Neuron (in vitro differentiated cells): ENCODE results near the gene PI16.
A peak's percentile ranks its signal among the peaks of the same experiment; 100 is the strongest.

Experiments used
- H2AFZ ChIP-seq: one replicate; pipeline ENCODE4 v1.6.1; 2013; ENCODE audit warnings: low read depth, mild to moderate bottlenecking, inconsistent platforms, low read length, moderate library complexity
- H3K27me3 ChIP-seq: one replicate; pipeline ENCODE4 v1.6.1; 2013; ENCODE audit warnings: low read length; ENCODE audit not compliant: insufficient read depth
- H3K36me3 ChIP-seq: one replicate; pipeline ENCODE4 v1.6.1; 2013; ENCODE audit warnings: low read length; ENCODE audit not compliant: insufficient read depth
- H3K4me1 ChIP-seq: one replicate; pipeline ENCODE4 v1.6.1; 2013; ENCODE audit warnings: low read length; ENCODE audit not compliant: insufficient read depth
- H3K4me3 ChIP-seq: 2 replicates; pipeline ENCODE4 v1.5.1; 2013; ENCODE audit warnings: mild to moderate bottlenecking, low read length, moderate library complexity
- H3K9me3 ChIP-seq: one replicate; pipeline ENCODE4 v1.6.1; 2013; ENCODE audit warnings: low read length

The PI16 gene

DNA sequence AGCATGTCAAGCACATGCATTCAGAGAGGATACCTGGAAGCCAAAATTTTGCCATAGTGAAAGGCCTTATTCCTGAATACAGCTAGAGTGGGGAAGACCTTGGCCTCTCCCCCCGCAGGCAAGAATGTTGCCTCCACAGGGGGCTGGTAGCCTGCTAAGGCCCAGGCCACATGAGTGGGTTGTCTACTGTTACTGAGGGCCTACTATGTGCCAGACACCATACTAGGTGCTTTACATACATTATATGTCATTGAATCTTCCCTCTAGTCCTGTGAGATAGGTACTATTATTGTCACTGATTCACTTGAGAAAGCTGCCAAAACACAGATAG, 642 bp upstream of the PI16 start:
- H3K4me3 ChIP-seq = no peak overlapping the region
- H3K36me3 ChIP-seq = no peaks in the 10 kb centered on the region
- no peaks in the 10 kb centered on the region for H3K4me1 ChIP-seq
- H2AFZ ChIP-seq = no peak overlapping the region
- H3K27me3 ChIP-seq = peaks cover 15% of the 10 kb centered on the region
- no peaks in the 10 kb centered on the region for H3K9me3 ChIP-seq

DNA sequence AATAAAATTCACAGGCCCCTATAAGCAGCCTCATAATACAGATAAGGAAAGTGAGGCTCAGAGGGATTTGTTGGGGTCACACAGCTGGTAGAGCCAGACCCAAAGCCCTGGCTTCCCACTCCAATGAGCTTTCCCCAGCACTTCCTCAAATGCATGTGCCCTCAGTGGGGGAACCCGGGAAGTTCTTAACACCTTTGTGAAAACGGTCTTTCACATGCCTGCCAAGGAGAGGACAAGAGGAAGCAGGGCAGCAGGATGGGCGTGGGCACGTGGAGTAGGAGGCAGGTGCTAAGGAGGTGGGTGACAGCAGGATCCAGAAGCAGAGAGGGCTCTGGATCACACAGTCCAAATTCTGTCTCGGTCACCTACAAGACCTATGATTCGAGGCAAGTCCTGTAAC, 598 bp downstream of the PI16 start:
- Histone ChIP-seq H2AFZ (no peak overlapping the region), H3K9me3 (no peaks in the 10 kb centered on the region), H3K36me3 (no peaks in the 10 kb centered on the region), H3K4me3 (no peak overlapping the region), H3K4me1 (no peaks in the 10 kb centered on the region), H3K27me3 (peaks cover 15% of the 10 kb centered on the region)

GRCh38 chr6:36955671-36956445, 1.3 kb downstream of the PI16 start:
- H3K4me3 ChIP-seq = no peak overlapping the region
- H2AFZ ChIP-seq = no peak overlapping the region
- no peaks in the 10 kb centered on the region for H3K36me3 ChIP-seq
- H3K27me3 ChIP-seq = peaks cover 15% of the 10 kb centered on the region
- H3K4me1 ChIP-seq = no peaks in the 10 kb centered on the region
- no peaks in the 10 kb centered on the region for H3K9me3 ChIP-seq

DNA sequence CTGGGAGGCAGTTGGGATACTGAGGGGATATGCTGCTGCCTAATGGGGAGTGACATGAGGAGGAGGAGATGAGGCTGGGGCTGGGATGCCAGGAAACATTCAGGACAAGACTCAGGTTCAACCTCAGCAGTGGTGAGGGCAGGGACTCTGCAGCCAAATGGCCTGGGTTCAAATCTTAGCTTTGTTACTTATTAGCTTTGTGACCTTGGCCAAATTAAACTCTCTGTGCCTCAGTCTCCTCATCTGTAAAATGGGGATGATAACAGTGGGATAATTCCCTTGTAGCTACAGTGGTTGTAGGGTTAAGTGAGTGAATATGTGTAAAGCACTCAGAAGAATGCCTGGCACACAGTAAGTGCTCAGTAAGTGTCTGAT, 1.9 kb downstream of the PI16 start:
- Histone ChIP-seq H3K4me3 (no peak overlapping the region), H3K27me3 (peaks cover 15% of the 10 kb centered on the region), H3K9me3 (no peaks in the 10 kb centered on the region), H2AFZ (no peak overlapping the region), H3K4me1 (no peaks in the 10 kb centered on the region), H3K36me3 (no peaks in the 10 kb centered on the region)

GRCh38 chr6:36957773-36958271, 3.3 kb downstream of the PI16 start:
- peaks cover 15% of the 10 kb centered on the region for H3K27me3 ChIP-seq
- no peaks in the 10 kb centered on the region for H3K9me3 ChIP-seq
- no peaks in the 10 kb centered on the region for H3K36me3 ChIP-seq
- H3K4me3 ChIP-seq = no peak overlapping the region
- H2AFZ ChIP-seq = no peak overlapping the region
- H3K4me1 ChIP-seq = no peaks in the 10 kb centered on the region

DNA sequence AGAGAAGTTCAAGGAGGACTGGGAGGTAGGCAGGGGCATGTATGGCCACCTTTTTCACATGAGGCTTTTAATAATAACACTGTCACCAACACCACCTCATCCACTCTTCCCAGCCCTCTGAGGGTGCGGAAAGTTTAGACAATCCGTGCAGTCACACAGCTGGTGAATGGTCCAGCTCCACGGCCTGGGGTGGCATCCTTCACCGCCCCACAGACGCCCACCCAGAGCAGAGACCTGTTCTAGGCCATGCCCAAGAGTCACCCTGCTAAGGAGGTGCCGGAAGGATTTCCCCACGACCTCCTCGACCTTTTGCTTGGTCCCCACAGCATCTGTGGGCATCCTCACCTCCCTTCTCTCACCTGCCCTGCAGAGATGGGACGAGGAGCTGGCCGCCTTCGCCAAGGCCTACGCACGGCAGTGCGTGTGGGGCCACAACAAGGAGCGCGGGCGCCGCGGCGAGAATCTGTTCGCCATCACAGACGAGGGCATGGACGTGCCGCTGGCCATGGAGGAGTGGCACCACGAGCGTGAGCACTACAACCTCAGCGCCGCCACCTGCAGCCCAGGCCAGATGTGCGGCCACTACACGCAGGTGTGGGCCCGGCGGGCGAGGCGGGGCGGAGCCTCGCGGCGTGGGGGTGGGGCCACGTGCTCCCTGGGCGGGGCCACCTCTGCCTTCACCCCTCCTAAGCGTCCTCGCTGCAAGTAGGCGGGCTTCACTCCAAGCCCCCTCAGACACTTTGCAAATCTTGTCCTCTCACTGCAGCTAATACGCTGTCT, 4.4 kb downstream of the PI16 start:
- no peak overlapping the region for H2AFZ ChIP-seq
- peaks cover 15% of the 10 kb centered on the region for H3K27me3 ChIP-seq
- H3K36me3 ChIP-seq = no peaks in the 10 kb centered on the region
- peaks cover 5% of the 10 kb centered on the region for H3K4me1 ChIP-seq
- no peak overlapping the region for H3K4me3 ChIP-seq
- H3K9me3 ChIP-seq = no peaks in the 10 kb centered on the region

- H3K36me3 ChIP-seq = no peaks in the 10 kb centered on the region
- H3K27me3 ChIP-seq = peaks cover 15% of the 10 kb centered on the region
- no peaks in the 10 kb centered on the region for H3K9me3 ChIP-seq
- H3K4me3 ChIP-seq = no peak overlapping the region
- no peak overlapping the region for H2AFZ ChIP-seq
- H3K4me1 ChIP-seq = peaks cover 5% of the 10 kb centered on the region
Observed at GRCh38 chr6:36959555-36960250, 5.2 kb downstream of the PI16 start.

DNA sequence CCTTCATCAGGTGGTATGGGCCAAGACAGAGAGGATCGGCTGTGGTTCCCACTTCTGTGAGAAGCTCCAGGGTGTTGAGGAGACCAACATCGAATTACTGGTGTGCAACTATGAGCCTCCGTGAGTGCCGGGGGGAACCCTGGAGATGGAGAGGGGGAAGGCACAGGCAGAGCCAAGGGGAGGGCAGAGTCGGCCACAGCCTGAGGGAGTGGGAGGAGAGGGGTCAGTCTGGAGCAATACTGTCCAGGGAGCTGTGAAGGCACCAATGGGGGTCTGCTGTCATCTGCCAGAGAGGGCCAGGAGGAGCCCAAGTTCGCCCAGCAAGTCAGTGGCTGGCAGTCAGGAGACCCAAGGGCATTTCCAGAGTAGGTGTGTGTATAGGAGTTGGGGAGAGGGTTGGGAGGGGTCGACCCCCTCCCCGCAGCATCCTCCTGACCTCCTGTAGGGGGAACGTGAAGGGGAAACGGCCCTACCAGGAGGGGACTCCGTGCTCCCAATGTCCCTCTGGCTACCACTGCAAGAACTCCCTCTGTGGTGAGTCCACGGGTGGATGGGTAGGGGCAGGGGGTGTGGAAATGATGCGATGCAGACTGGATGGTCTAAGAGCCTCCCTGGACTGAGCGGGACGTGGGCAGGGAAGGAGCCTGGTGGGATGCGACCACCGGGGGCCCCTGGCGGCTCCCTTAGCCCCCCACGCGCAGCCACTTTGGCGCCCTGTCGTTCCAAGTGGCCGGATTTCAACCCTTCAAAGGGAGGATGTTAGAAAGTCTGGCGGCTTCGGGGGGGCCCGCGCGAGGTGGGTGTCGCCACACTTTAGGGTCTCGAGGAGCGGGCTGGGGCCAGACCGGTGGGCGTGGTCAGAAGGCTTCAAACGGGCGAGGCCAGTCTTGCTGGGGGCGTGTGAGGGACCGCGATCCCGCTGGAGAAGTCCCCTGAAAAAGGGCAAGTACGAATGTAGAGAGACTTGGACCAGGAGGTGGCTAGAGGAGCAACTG, 7.2 kb downstream of the PI16 start:
- H3K4me3 ChIP-seq = no peak overlapping the region
- no peak overlapping the region for H2AFZ ChIP-seq

GRCh38 chr6:36962874-36963273, 8.3 kb downstream of the PI16 start:
- peaks cover 9% of the 10 kb centered on the region for H3K36me3 ChIP-seq
- no peaks in the 10 kb centered on the region for H3K9me3 ChIP-seq
- peak overlapping the region; percentile 52 for H2AFZ ChIP-seq
- H3K27me3 ChIP-seq = no peaks in the 10 kb centered on the region
- H3K4me3 ChIP-seq = no peak overlapping the region
- H3K4me1 ChIP-seq = peaks cover 5% of the 10 kb centered on the region

More for the DNA sequence above, 7.2 kb downstream of the PI16 start:
- no peaks in the 10 kb centered on the region for H3K9me3 ChIP-seq
- peaks cover 5% of the 10 kb centered on the region for H3K4me1 ChIP-seq
- no peaks in the 10 kb centered on the region for H3K36me3 ChIP-seq
- H3K27me3 ChIP-seq = peaks cover 2% of the 10 kb centered on the region

DNA sequence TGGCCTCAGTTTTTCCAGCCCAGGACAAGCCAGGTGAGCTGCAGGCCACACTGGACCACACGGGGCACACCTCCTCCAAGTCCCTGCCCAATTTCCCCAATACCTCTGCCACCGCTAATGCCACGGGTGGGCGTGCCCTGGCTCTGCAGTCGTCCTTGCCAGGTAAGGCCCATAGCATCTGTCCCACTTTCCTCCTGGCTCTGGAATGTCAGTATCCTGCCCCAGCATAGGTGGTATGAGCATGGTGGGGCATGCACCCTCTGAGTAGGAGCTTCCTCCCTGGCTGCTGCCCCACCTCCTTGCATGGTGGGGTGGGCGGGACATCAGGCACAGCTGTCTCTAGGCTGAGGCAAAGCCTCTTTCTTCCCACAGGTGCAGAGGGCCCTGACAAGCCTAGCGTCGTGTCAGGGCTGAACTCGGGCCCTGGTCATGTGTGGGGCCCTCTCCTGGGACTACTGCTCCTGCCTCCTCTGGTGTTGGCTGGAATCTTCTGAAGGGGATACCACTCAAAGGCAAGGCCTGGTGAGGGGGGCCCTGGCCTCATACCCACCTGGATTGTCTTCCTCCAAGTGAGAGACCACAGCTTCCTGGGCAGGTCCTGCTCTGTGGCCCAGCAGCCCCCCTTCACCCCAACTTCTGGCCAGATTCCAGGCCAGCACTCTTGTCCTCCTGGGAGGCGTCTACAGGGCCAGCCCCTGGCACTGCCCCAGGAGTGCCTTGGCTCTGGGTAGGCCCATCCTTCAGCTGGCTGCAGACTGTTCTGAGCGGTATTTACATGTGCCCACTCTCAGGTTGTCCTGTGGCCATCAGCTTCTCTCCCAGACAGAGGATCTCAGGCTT, 9.1 kb downstream of the PI16 start:
- Histone ChIP-seq H3K4me3 (no peak overlapping the region), H3K4me1 (peaks cover 5% of the 10 kb centered on the region), H3K9me3 (no peaks in the 10 kb centered on the region), H3K36me3 (peaks cover 16% of the 10 kb centered on the region), H3K27me3 (no peaks in the 10 kb centered on the region), H2AFZ (peak overlapping the region; percentile 52)

DNA sequence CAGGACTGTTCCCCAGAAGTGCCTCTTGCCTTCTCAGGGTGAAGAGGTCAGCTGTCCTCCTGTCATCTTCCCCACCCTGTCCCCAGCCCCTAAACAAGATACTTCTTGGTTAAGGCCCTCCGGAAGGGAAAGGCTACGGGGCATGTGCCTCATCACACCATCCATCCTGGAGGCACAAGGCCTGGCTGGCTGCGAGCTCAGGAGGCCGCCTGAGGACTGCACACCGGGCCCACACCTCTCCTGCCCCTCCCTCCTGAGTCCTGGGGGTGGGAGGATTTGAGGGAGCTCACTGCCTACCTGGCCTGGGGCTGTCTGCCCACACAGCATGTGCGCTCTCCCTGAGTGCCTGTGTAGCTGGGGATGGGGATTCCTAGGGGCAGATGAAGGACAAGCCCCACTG, 9.8 kb downstream of the PI16 start:
- no peaks in the 10 kb centered on the region for H3K9me3 ChIP-seq

DNA sequence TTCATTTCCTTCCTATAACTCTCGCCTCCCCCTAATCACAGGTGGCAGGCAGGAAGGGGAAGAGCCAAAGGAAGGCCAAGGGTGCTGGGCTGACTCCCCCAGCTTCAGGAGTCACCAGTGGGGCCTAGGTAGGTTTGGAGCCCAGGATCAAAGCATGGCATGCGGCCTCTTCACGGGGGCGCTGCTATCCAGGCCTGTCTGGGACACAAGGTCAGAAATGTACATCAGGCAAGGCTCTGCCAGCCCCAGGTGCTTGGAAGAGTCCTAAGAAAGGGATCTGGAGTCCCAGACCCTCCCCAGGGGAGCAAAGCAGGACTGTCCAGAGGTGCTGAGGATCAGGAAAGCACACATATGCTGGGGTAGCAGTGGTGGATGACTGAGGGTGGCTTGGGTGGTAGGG, 10.4 kb downstream of the PI16 start:
- H3K9me3 ChIP-seq = no peaks in the 10 kb centered on the region
- H3K4me1 ChIP-seq = peaks cover 5% of the 10 kb centered on the region
- H3K36me3 ChIP-seq = peaks cover 27% of the 10 kb centered on the region
- H3K4me3 ChIP-seq = no peak overlapping the region
- H2AFZ ChIP-seq = no peak overlapping the region
- no peaks in the 10 kb centered on the region for H3K27me3 ChIP-seq

More for the DNA sequence above, 9.8 kb downstream of the PI16 start:
- H3K4me1 ChIP-seq = peaks cover 5% of the 10 kb centered on the region
- no peak overlapping the region for H3K4me3 ChIP-seq
- H2AFZ ChIP-seq = no peak overlapping the region
- H3K36me3 ChIP-seq = peaks cover 22% of the 10 kb centered on the region
- no peaks in the 10 kb centered on the region for H3K27me3 ChIP-seq
